CD4-positive, alpha-beta T cell (primary cell): ENCODE measurements around the gene FANCG. TPM values are rescaled to one million over a fixed set of nuclear protein-coding genes. Genes with fewer than 3 reads are reported as not detected.

Source experiments
- ATAC-seq: fragments of 200-7000 bp; cut with Tn5 transposase; one replicate; pipeline ENCODE4 v1.10.0; 2022; ENCODE audit warnings: mild to moderate bottlenecking; ENCODE audit not compliant: poor library complexity
- CTCF ChIA-PET: fragments of 350-600 bp; sonication (Branson Sonifier 250); formaldehyde crosslinking; loops from one replicate; lab custom pipeline; 2021; ENCODE audit warnings: antibody characterized with exemption, inconsistent platforms; lab: Charles Lee
- POLR2A ChIA-PET: fragments of 350-600 bp; sonication (Branson Sonifier 250); formaldehyde crosslinking; loops from one replicate; lab custom pipeline; 2021; ENCODE audit warnings: antibody characterized with exemption, inconsistent platforms; lab: Charles Lee
- DNase-seq, 14 experiments: peaks; one replicate each; pipeline ENCODE4 v3.0.0-alpha.2; 2013 to 2020; ENCODE audit warnings: mixed read lengths in 2 of 14
- H3K27ac ChIP-seq, 2 donors: one replicate each; pipeline versions ENCODE4 v1.5.1 to v1.7.0; 2013; ENCODE audit warnings: low read length in 2 of 2, low read depth in 1 of 2, mild to moderate bottlenecking in 1 of 2
- H3K27me3 ChIP-seq, 2 experiments: 1 replicate in 1 of 2; 2 replicates in 1 of 2; pipeline versions ENCODE4 v1.6.1 to v1.7.0; 2013; ENCODE audit warnings: low read length in 2 of 2, control low read depth in 1 of 2, mild to moderate bottlenecking in 1 of 2, moderate library complexity in 1 of 2; ENCODE audit not compliant: insufficient read depth in 2 of 2, control insufficient read depth in 1 of 2
- H3K36me3 ChIP-seq: one replicate; pipeline ENCODE4 v1.6.1; 2013; ENCODE audit warnings: low read length, control low read depth; ENCODE audit not compliant: insufficient read depth
- H3K4me1 ChIP-seq: one replicate; pipeline ENCODE4 v1.6.1; 2013; ENCODE audit warnings: low read length, control low read depth; ENCODE audit not compliant: insufficient read depth
- H3K4me3 ChIP-seq: one replicate; pipeline ENCODE4 v1.5.1; 2013; ENCODE audit warnings: mild to moderate bottlenecking, low read length, moderate library complexity
- H3K9me3 ChIP-seq, 2 experiments: 1 replicate in 1 of 2; 2 replicates in 1 of 2; pipeline versions ENCODE4 v1.6.1 to v1.7.0; 2013; ENCODE audit warnings: low read length in 2 of 2, mild to moderate bottlenecking in 2 of 2, control low read depth in 1 of 2, moderate library complexity in 1 of 2; ENCODE audit not compliant: control insufficient read depth in 1 of 2, insufficient read depth in 1 of 2
- H3K27ac Mint-ChIP-seq: one replicate; pipeline ENCODE4 v1.8.0; 2020; ENCODE audit warnings: mixed read lengths
- H3K27me3 Mint-ChIP-seq: one replicate; pipeline ENCODE4 v1.8.0; 2021; ENCODE audit warnings: mixed read lengths
- H3K36me3 Mint-ChIP-seq: one replicate; pipeline ENCODE4 v1.8.0; 2021; ENCODE audit warnings: low read depth, mixed read lengths
- H3K4me1 Mint-ChIP-seq: one replicate; pipeline ENCODE4 v1.8.0; 2021; ENCODE audit warnings: low read depth, mixed read lengths
- H3K4me3 Mint-ChIP-seq: one replicate; pipeline ENCODE4 v1.8.0; 2020; ENCODE audit warnings: mild to moderate bottlenecking, mixed read lengths
- H3K9me3 Mint-ChIP-seq: one replicate; pipeline ENCODE4 v1.8.0; 2020; ENCODE audit warnings: mixed read lengths
- CTCF ChIP-seq: fragments of 200-600 bp; IDR thresholded peaks from one replicate; pipeline ENCODE4 v1.8.0; 2022; ENCODE audit warnings: antibody characterized with exemption, mild to moderate bottlenecking
- intact Hi-C, 2 experiments: fragments of 100-400 bp; cut with DNase I in 1 of 2; cut with micrococcal nuclease in 1 of 2; formaldehyde crosslinking; loops; one replicate each; pipeline versions ENCODE4 v1.15.1 to v1.9.0; 2023 to 2025; cut with DNase I, micrococcal nuclease
- total RNA-seq, 174 experiments: library from RNA in 2 of 174; stranded (reverse) in 2 of 174; gene quantifications; one replicate each; pipeline ENCODE4 v1.2.3 and lab custom pipeline; 2021 to 2026

FANCG gene
- total RNA-seq, 2 experiments from 2014 or later, result 21.7 to 24.6 TPM

- intact Hi-C loops, result no loop called here
- no peaks in the 10 kb centered on the region for H3K27me3 ChIP-seq
- Mint-ChIP-seq H3K4me1 (peaks cover 4% of the 10 kb centered on the region), H3K27me3 (no peaks in the 10 kb centered on the region), H3K36me3 (peaks cover 47% of the 10 kb centered on the region), H3K4me3 (no peak overlapping the region), H3K27ac (no peak overlapping the region), H3K9me3 (no peaks in the 10 kb centered on the region)
- TF ChIP-seq CTCF, result no peak
- H3K4me3 ChIP-seq, result no peak overlapping the region
- H3K4me1 ChIP-seq, result peaks cover 8% of the 10 kb centered on the region
- ATAC-seq (no peak), DNase-seq (peak in 1 of 14 experiments; percentile 47)
- H3K36me3 ChIP-seq, result peaks cover 30% of the 10 kb centered on the region
- H3K27ac ChIP-seq, result no peak overlapping the region
- POLR2A ChIA-PET, result interaction anchor here (1.1 kb wide), 1 partner anchor 13 kb away, joined by 3 read pairs; no protein-coding TSS in a partner anchor
- no peaks in the 10 kb centered on the region for H3K9me3 ChIP-seq
- CTCF ChIA-PET, result interaction anchor here (1.4 kb wide), 1 partner anchor 13 kb away, joined by 4 read pairs; the partner anchor contains the start of gene VCP
These were observed 5.3 kb upstream of the FANCG start for GRCh38 chr9:35085078-35085477.

GRCh38 chr9:35079041-35079425, 709 bp downstream of the FANCG start:
- ChIA-PET CTCF (interaction anchor here (1.0 to 4.3 kb wide), 3 partner anchors 10 to 180 kb away, joined by 3 to 26 read pairs (median 8); partner anchors contain the start of gene PIGO), POLR2A (interaction anchor here (0.9 to 5.0 kb wide), 10 partner anchors 7 to 179 kb away, joined by 3 to 51 read pairs (median 9); partner anchors contain the start of genes ATOSB, PIGO, STOML2 and VCP)
- Histone ChIP-seq H3K9me3 (no peaks in the 10 kb centered on the region), H3K27me3 (no peaks in the 10 kb centered on the region), H3K27ac (peak overlapping the region; percentile 43 to 62), H3K4me1 (peaks cover 19% of the 10 kb centered on the region), H3K36me3 (peaks cover 7% of the 10 kb centered on the region), H3K4me3 (peak overlapping the region; percentile 69)
- no peak for ATAC-seq
- no peak for TF ChIP-seq CTCF
- Mint-ChIP-seq H3K4me1 (peaks cover 23% of the 10 kb centered on the region), H3K4me3 (peak overlapping the region; percentile 96), H3K9me3 (no peaks in the 10 kb centered on the region), H3K36me3 (peaks cover 8% of the 10 kb centered on the region), H3K27ac (peak overlapping the region; percentile 91), H3K27me3 (no peaks in the 10 kb centered on the region)
- no peak for DNase-seq
- intact Hi-C loops, result loop anchor here in 1 of 2 experiments (2.0 to 10.0 kb wide), 3 partner anchors 36 to 554 kb away; partner anchors contain the start of genes ATOSB, ENHO and SIGMAR1

- Mint-ChIP-seq H3K36me3 (peaks cover 8% of the 10 kb centered on the region), H3K9me3 (no peaks in the 10 kb centered on the region), H3K4me1 (peaks cover 25% of the 10 kb centered on the region), H3K27ac (peak overlapping the region; percentile 91), H3K4me3 (peak overlapping the region; percentile 96), H3K27me3 (no peaks in the 10 kb centered on the region)
- ChIA-PET POLR2A (interaction anchor here (5.0 kb wide), 1 partner anchor 16 kb away, joined by 51 read pairs; the partner anchor contains the start of gene PIGO), CTCF (interaction anchor here (1.1 to 4.3 kb wide), 2 partner anchors 18 to 39 kb away, joined by 4 to 26 read pairs; partner anchors contain the start of gene PIGO)
- H3K36me3 ChIP-seq, result peaks cover 7% of the 10 kb centered on the region
- intact Hi-C loops, result loop anchor here in 1 of 2 experiments (2.0 to 10.0 kb wide), 3 partner anchors 37 to 553 kb away; partner anchors contain the start of genes ATOSB, ENHO and SIGMAR1
- DNase-seq (no peak), ATAC-seq (no peak)
- no peaks in the 10 kb centered on the region for H3K27me3 ChIP-seq
- TF ChIP-seq CTCF, result no peak
- H3K4me1 ChIP-seq, result peaks cover 24% of the 10 kb centered on the region
- H3K9me3 ChIP-seq, result no peaks in the 10 kb centered on the region
- H3K27ac ChIP-seq, result no peak overlapping the region
- no peak overlapping the region for H3K4me3 ChIP-seq
These were observed 1.7 kb downstream of the FANCG start for GRCh38 chr9:35078066-35078465.
